ENCODE measurements around the gene SLC44A3. TPM values are rescaled to one million over a fixed set of nuclear protein-coding genes. Genes with fewer than 3 reads are reported as not detected.

Gene SLC44A3
- total RNA-seq, 1 donor from 2014 or later, result 1.7 TPM

DNA sequence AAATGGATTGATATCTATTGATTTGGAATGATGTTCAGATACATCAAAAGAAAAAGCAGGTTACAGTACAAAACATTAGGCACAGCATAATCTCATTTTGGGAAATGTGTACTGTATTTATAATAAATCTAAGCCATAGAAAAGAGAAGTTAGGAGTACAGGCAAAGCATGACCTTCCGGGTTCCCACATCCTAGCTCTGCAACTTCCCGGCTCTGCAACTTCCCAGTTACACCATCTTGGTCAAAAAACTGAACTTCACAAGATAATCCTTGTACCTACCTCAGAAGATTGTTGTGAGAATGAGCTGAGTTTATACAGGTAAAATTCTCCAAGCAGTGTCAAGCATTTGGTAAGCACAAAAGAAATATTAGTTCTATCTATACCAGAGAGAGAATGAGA lies 21.7 kb upstream of the SLC44A3 start:
- H3K4me1 ChIP-seq, result peaks cover 8% of the 10 kb centered on the region
- H3K4me3 ChIP-seq, result no peak overlapping the region
- H4K20me1 ChIP-seq (ENCODE audit: low read depth), result no peaks in the 10 kb centered on the region
- no peak overlapping the region for H3K27ac ChIP-seq
- H3F3A ChIP-seq (ENCODE audit: low read depth), result peaks cover 6% of the 10 kb centered on the region
- no peaks in the 10 kb centered on the region for H3K79me2 ChIP-seq (ENCODE audit: low read depth)
- H3K9me3 Mint-ChIP-seq, result no peaks in the 10 kb centered on the region
- no peaks in the 10 kb centered on the region for H3K9me3 ChIP-seq (ENCODE audit: low read depth)
- no peak for DNase-seq (ENCODE audit: low spot score)
- H3K4me3 Mint-ChIP-seq, result no peak overlapping the region
- no peaks in the 10 kb centered on the region for H3K36me3 ChIP-seq
- H2AFZ ChIP-seq (replicated peaks), result no peak overlapping the region
- H3K4me2 ChIP-seq, result no peak overlapping the region
- H3K27ac Mint-ChIP-seq, result no peak overlapping the region
- H3K27me3 ChIP-seq, result no peaks in the 10 kb centered on the region
- no peak overlapping the region for H3K9ac ChIP-seq
- H3K36me3 Mint-ChIP-seq, result no peaks in the 10 kb centered on the region
- no peaks in the 10 kb centered on the region for H3K27me3 Mint-ChIP-seq (ENCODE audit: insufficient read depth, low read depth)
- TF ChIP-seq EZH2 (IDR thresholded peaks at IDR 0.05) (no peak), EZH2phosphoT487 (IDR thresholded peaks at IDR 0.05) (no peak)
- TF ChIP-seq, protein P1, sequence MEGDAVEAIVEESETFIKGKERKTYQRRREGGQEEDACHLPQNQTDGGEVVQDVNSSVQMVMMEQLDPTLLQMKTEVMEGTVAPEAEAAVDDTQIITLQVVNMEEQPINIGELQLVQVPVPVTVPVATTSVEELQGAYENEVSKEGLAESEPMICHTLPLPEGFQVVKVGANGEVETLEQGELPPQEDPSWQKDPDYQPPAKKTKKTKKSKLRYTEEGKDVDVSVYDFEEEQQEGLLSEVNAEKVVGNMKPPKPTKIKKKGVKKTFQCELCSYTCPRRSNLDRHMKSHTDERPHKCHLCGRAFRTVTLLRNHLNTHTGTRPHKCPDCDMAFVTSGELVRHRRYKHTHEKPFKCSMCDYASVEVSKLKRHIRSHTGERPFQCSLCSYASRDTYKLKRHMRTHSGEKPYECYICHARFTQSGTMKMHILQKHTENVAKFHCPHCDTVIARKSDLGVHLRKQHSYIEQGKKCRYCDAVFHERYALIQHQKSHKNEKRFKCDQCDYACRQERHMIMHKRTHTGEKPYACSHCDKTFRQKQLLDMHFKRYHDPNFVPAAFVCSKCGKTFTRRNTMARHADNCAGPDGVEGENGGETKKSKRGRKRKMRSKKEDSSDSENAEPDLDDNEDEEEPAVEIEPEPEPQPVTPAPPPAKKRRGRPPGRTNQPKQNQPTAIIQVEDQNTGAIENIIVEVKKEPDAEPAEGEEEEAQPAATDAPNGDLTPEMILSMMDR (IDR thresholded peaks at IDR 0.05), result no peak
- H3K4me1 Mint-ChIP-seq, result peaks cover 16% of the 10 kb centered on the region

DNA sequence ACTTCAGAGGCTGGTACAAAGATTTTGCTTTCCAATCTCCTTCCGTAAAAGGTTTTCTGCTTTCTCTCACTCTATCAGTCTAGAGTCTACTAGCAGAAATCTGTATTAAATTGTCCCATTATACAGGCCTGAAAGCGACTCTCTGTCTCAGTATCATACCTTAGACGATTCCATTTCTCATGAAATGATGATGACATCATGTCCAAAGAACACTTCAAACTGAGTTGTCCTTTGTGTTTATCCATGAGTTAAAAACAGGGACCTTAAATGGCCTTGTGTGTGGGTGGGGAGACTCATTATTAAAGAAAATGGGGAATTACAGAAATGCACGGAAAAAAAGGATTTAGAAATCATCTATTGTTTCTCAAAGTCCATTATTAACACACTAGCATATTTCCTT lies 21.0 kb upstream of the SLC44A3 start:
- H3K4me2 ChIP-seq, result no peak overlapping the region
- no peak overlapping the region for H3K27ac ChIP-seq
- no peaks in the 10 kb centered on the region for H3K27me3 ChIP-seq
- no peaks in the 10 kb centered on the region for H3K27me3 Mint-ChIP-seq (ENCODE audit: insufficient read depth, low read depth)
- H4K20me1 ChIP-seq (ENCODE audit: low read depth), result no peaks in the 10 kb centered on the region
- no peaks in the 10 kb centered on the region for H3K9me3 Mint-ChIP-seq
- H3K4me1 Mint-ChIP-seq, result peaks cover 24% of the 10 kb centered on the region
- H3K4me3 ChIP-seq, result no peak overlapping the region
- no peak overlapping the region for H2AFZ ChIP-seq (replicated peaks)
- no peak overlapping the region for H3K4me3 Mint-ChIP-seq
- no peak for DNase-seq (ENCODE audit: low spot score)
- H3F3A ChIP-seq (ENCODE audit: low read depth), result peaks cover 6% of the 10 kb centered on the region
- TF ChIP-seq EZH2 (IDR thresholded peaks at IDR 0.05) (no peak), EZH2phosphoT487 (IDR thresholded peaks at IDR 0.05) (no peak)
- TF ChIP-seq, protein P1 (IDR thresholded peaks at IDR 0.05), result no peak
- no peak overlapping the region for H3K27ac Mint-ChIP-seq
- H3K36me3 Mint-ChIP-seq, result no peaks in the 10 kb centered on the region
- H3K9me3 ChIP-seq (ENCODE audit: low read depth), result no peaks in the 10 kb centered on the region
- H3K9ac ChIP-seq, result no peak overlapping the region
- no peaks in the 10 kb centered on the region for H3K36me3 ChIP-seq
- H3K79me2 ChIP-seq (ENCODE audit: low read depth), result no peaks in the 10 kb centered on the region
- H3K4me1 ChIP-seq, result peaks cover 8% of the 10 kb centered on the region

DNA sequence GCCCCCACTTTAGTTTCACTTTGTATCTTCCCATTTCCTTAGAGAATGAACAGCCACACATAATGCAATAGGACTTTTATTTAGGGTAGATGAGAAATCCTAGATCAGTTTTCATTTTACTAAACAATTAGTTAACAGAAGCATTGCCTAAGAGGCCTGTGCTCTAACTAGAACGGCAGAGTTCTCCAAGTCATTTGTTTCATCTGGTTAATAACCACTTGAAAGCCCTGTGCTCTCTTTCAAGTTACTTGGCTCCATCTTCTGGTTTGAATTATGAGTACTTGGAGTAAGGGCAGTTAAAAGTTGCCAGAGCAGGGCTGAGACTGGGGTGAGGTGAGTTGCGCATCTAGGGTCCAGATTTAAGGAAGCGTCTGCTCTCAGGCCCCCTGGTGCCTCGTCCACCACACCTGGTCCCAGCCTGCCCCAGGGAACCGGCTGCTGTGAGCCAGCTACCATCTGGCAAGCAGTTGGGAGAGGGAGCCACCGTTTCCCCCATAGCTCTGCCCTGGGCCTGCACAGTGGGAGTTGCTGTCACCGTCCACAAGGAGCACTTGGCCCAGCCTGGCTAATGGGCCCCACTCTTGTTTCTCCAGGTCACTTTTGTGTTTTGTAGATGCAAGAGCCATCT lies 18.1 kb upstream of the SLC44A3 start:
- TF ChIP-seq EZH2phosphoT487 (IDR thresholded peaks at IDR 0.05) (no peak), EZH2 (IDR thresholded peaks at IDR 0.05) (no peak)
- TF ChIP-seq, protein P1 (IDR thresholded peaks at IDR 0.05), result peak; percentile 61

More for the DNA sequence above, 18.1 kb upstream of the SLC44A3 start:
- Histone ChIP-seq H3K27me3 (no peaks in the 10 kb centered on the region), H3K4me2 (no peak overlapping the region), H2AFZ (replicated peaks) (peak overlapping the region; percentile 17), H4K20me1 (ENCODE audit: low read depth) (no peaks in the 10 kb centered on the region), H3F3A (ENCODE audit: low read depth) (no peaks in the 10 kb centered on the region), H3K9ac (no peak overlapping the region), H3K27ac (no peak overlapping the region), H3K4me3 (no peak overlapping the region), H3K79me2 (ENCODE audit: low read depth) (no peaks in the 10 kb centered on the region), H3K36me3 (no peaks in the 10 kb centered on the region), H3K4me1 (no peaks in the 10 kb centered on the region), H3K9me3 (ENCODE audit: low read depth) (no peaks in the 10 kb centered on the region)
- H3K4me3 Mint-ChIP-seq, result peak overlapping the region; percentile 25
- peaks cover 25% of the 10 kb centered on the region for H3K4me1 Mint-ChIP-seq
- peak overlapping the region; percentile 78 for H3K27ac Mint-ChIP-seq
- H3K27me3 Mint-ChIP-seq (ENCODE audit: insufficient read depth, low read depth), result no peaks in the 10 kb centered on the region
- DNase-seq (ENCODE audit: low spot score), result peak; percentile 63
- H3K9me3 Mint-ChIP-seq, result no peaks in the 10 kb centered on the region
- H3K36me3 Mint-ChIP-seq, result no peaks in the 10 kb centered on the region

Data from neural progenitor cell (in vitro differentiated cells).